LNCaP clone FGC (cell line): ENCODE data around the gene RALGAPA2.

Source experiments
- DNase-seq: peaks from one replicate; pipeline ENCODE4 v3.0.0-alpha.2; 2011; ENCODE audit warnings: low read depth
- H3K4me3 ChIP-seq: 2 replicates; pipeline ENCODE4 v1.5.1; 2011; ENCODE audit warnings: mild to moderate bottlenecking, low read depth, low read length, control low read depth
- CTCF ChIP-seq: IDR thresholded peaks from 2 replicates; pipeline ENCODE4 v1.5.1; 2012; ENCODE audit warnings: mild to moderate bottlenecking; ENCODE audit not compliant: control insufficient read depth, insufficient read depth; ENCODE audit errors: extremely low read depth

Gene RALGAPA2

GRCh38 chr20:20664795-20665589 is 47.5 kb downstream of the RALGAPA2 start:
- H3K4me3 ChIP-seq, result no peak overlapping the region
- peak; percentile 49 for DNase-seq
- peak; percentile 87 for TF ChIP-seq CTCF

DNA sequence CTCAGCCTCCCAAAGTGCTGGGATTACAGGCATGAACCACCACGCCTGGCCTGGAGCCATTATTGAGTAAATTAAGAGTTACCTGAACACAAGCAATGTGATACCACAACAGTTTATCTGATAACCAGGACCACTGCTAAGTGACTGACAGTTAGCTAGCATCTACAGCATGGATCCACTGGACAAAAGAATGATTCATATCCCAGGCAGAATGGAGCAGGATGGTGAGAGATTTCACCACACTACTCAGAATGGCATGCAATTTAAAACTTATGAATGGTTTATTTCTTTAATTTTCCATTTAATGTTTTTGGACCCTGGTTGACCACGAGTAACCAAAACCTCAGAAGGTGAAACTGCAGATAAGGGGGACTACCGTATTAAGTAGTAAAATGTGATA is 48.6 kb downstream of the RALGAPA2 start:
- no peak overlapping the region for H3K4me3 ChIP-seq
- no peak for DNase-seq
- no peak for TF ChIP-seq CTCF

DNA sequence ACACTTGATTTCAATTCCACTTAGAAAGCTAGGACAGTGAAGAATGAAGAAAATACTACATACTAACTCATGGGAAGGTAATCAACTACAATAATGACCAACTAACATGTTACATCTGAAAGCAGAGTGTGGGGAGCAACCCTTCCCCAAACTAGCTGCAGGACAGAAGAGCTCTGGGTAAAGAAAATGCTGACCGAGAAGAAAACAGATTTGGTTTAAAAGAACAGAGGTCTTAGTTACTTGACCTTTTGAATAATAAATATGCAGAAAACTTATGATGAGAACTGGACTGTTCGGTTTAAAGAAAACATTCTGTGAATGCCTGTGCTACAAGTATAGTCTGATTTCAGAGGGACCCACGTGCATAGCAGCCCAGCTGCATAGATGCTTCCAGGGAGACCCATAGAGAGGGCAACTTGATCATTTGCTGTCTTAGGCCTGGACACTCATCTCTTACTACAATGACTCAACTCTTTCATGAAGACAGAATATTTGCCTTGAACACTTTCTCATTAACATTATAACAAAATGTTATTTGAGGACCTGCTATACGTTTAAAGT is 53.5 kb downstream of the RALGAPA2 start:
- no peak for TF ChIP-seq CTCF
- DNase-seq, result no peak
- no peak overlapping the region for H3K4me3 ChIP-seq

GRCh38 chr20:20658123-20658522 is 54.3 kb downstream of the RALGAPA2 start:
- DNase-seq, result no peak
- H3K4me3 ChIP-seq, result no peak overlapping the region
- TF ChIP-seq CTCF, result no peak

DNA sequence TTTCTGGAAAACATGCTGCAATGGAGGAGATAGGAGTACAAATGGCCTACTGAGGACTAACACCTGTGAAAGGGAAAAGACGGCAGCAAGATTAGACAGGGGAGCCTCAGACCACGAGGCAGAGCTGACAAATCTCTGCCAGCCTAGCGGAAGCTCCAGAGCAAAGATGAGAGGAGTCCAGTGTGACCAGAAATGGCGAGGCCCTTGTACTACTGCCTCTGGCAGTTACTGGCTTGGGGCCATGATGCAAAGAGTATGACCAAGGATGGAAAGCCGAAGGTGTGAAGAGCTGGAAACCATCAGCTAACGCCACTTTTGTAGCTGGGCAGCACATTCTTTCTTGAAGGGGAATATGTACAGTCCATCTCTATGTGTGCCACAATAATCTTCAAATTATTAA is 55.4 kb downstream of the RALGAPA2 start:
- TF ChIP-seq CTCF, result no peak
- DNase-seq, result no peak
- H3K4me3 ChIP-seq, result no peak overlapping the region

GRCh38 chr20:20655883-20656282 is 56.6 kb downstream of the RALGAPA2 start:
- TF ChIP-seq CTCF, result no peak
- H3K4me3 ChIP-seq, result no peak overlapping the region
- no peak for DNase-seq
